Stimulated activated CD4-positive, alpha-beta T cell treated with anti-CD3 and anti-CD28 coated beads, Interleukin-2, amount 100 ng/mL, for 24 hours (primary cell): Measurements from ENCODE around the gene ABCA7.

Experiments used
- DNase-seq, 2 donors: peaks; one replicate each; pipeline ENCODE4 v3.0.0-alpha.2; 2020

The ABCA7 gene

GRCh38 chr19:1089126-1089771, 49.3 kb downstream of the ABCA7 start:
- DNase-seq, result no peak

- no peak for DNase-seq
Measured at GRCh38 chr19:1089891-1090290, 50.0 kb downstream of the ABCA7 start.

DNA sequence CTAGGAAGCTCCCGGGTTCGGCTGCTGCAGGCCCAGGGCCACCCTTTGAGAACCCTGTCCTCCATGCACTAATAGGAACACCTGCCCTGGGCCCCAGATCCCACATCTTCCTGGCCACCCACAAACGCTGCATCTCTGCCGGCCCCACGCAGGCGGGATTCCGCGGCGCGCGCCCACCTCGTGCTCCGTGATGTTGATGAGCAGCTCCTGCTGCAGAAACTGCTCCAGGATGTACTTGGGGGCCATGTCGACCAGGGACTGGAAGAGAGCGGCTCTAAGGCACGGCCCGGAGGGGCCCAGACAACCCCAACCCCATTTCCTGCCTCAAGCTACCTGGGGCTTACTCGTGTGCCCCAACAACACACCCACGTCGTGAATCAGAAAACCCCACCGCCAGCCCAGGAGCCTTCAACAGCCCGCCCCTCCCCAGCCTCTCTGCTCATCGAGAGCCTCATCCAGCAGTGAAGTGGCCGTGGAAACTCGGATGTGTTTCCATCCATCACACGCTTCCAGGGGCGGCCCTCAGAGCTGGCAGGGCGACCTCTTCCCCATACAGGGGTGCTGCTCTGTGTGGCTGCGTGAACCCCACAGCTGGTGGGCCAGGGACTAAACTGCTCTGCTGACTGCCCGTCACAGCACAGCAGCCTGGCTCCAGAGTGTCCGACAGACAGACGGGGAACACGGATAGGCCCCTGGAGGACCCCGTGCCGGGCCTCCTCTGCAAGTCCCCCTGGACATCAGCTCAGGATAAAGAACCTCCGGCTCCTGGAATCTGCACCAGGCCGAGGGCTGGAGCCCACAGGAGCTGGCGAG, 51.0 kb downstream of the ABCA7 start:
- no peak for DNase-seq

- DNase-seq, result no peak
Measured at GRCh38 chr19:1091544-1092175, 51.8 kb downstream of the ABCA7 start.

- no peak for DNase-seq
Measured at GRCh38 chr19:1093330-1093729, 53.4 kb downstream of the ABCA7 start.

DNA sequence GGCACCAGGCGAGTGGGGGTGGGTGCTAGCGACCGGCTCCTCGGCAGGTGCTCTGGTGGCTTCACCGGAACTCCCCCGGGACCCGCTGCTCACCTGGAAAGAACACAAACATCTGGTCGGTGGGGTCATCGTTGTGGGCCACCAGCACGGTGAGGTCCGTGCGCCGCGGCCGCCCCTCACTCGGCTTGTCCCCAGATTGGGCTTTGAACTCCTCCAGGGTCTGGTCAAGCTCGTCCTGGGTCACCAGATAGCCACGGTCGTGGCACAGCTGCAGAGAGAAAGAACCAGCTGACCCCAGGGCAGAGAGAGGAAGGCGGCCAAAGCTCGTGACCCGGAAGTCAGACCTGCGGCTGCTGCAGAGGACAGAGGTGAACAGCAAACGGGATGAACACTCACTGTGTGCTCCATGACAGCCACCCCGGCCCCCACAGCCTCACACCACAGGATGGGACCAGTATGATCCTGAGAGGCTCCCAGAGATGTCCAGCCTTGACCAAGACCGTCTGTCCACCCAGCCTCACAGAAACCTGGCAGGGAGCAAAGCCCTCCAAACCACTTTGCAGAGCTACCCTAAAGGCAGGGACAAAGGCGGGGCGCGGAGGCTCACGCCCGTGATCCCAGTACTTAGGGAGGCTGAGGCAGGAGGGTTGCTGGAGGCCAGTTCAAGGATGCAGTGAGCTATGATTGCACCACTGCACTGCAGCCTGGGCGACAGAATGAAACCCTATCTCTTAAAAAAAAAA, 54.1 kb downstream of the ABCA7 start:
- no peak for DNase-seq

- no peak for DNase-seq
Measured at GRCh38 chr19:1094655-1094977, 54.7 kb downstream of the ABCA7 start.

DNA sequence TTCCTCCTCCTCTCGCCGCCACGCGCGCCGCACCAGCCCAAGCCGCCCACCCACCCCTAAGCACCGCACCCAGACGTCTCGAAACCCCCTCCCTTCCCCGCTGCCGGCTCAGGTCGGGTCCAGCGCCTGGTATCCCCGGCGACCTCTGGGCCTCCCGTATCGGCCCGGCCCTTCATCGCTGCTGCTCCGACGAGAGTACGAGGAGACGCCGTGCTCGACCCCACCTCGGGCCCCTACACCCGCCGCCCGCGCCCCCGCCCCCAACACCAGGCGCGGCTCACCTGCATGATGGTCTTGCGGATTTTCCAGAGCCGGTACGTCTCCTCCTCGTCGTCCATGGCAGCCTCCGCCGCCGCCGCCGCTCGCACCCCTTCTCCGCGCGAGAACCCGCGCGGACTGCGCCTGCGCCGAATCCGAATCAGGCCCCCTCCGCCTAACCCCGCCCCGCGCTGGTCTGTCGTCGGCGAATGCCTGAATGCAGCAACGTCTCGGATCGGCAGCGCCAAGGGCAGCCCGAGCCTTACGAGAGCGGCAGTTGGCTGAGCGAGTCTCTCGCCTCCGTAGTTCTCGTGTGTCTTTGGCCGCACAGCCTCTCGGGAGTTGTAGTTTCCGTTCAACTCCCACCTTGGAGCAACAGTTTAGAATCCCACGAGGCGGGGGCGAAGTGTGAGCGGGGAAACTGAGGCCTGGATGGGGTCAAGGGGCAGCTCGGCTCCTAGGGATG, 55.2 kb downstream of the ABCA7 start, which contains the start of gene POLR2E:
Gene POLR2E, minus strand, starts transcription at position 398 of the 724 bp plus-strand sequence. Its CDS starts 60 bp downstream, at position 338.
- peak; percentile 98 to 99 for DNase-seq

DNA sequence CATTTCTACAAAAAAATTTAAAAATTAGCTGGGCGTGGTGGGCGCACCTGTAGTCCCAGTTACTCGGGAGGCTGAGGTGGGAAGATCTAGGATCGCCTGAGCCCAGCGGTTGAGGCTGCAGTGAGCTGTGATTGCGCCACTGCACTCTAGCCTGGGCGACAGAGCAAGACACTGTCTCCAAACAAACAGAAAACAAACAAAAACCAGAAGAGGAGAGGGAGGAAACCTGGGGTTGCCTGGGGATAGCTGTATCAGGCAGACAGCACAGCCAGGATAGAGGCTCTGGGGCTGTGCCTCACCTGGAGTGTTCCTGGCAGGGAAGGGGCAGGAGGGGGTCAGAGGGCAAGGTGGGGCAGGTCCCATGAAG, 57.9 kb downstream of the ABCA7 start:
- DNase-seq, result no peak

GRCh38 chr19:1098177-1099051, 58.5 kb downstream of the ABCA7 start:
- DNase-seq, result no peak

DNA sequence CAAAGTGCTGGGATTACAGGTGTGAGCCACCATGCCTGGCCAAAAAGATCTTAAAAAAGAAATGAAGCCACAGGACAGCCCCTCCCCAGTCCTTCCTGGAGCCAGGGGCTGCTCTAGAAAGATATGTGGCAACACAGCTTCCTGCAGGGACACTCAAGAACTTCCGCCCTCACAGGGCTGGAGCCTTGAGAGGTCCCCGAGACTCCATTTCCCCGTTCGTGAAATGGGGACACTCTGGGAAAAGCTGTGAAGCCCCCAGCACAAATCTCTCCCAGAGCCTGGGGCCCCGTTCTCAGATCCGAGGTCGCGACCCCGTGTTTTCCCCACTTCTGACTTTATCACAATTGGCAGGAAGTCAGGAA, 61.4 kb downstream of the ABCA7 start:
- DNase-seq, result no peak

- DNase-seq, result peak; percentile 66 to 72
Measured at GRCh38 chr19:1102407-1103131, 62.7 kb downstream of the ABCA7 start.

DNA sequence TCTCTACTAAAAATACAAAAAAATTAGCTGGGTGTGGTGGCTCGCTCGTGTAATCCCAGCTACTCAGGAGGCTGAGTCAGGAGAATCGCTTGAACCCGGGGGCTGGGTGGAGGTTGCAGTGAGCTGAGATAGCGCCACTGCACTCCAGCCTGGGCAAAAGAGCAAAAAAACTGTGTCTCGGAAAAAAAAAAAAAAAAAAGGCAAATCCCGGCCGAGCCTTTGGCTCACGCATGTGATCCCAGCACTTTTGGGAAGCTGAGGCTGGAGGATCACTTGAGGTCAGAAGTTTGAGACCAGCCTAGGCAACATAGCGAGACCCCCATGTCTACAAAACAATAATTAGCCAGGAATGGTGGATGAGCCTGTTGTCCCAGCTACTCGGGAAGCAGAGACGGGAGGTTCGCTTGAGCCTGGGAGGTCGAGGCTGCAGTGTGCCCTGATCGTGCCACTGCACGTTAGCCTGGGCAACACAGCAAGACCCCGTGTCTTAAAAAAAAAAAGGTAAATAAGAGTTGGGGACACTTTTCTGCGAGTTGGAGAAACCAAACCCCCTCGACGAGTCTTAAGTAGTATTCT, 63.3 kb downstream of the ABCA7 start:
- DNase-seq, result no peak

GRCh38 chr19:1103708-1104310, 63.9 kb downstream of the ABCA7 start, which contains the start of gene GPX4:
Gene GPX4, plus strand, starts transcription at chr19:1103994. Its CDS starts 50 bp downstream, at chr19:1104044.
- DNase-seq, result peak; percentile 98 to 99

DNA sequence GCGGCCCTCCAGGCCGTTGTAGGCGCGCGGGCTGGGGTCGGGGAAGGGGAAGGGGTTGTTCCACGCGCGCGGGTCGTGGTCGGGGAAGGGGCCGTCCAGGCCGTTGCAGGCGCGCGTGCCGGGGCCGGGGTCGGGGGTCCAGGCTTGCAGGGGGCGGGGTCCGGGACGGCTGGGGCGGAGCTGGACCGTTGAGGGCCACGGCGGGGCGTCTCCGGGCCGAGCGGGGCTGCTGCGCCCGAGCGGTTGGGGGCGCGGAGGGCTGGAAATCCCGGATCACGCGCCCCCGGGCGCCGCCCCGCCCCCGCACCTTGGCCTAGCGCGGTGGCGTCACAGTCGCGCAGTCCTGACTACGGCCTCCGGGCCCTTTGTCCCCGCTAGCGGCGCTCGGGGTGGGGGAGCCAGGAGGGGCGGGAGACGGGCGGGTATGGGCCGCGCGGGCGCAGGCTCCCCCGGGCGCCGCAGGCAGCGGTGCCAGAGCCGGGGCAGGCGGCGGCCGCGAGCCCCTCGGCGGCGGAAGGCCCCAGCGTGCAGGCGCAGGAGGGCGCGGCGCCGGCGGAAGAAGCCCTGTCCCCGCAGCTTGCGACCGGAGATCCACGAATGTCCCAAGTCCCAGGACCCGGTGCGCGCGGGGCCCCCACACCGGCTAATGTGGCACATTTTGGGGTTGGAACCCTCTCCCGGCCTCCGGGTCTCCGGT, 64.6 kb downstream of the ABCA7 start:
- DNase-seq, result peak; percentile 78 to 80

DNA sequence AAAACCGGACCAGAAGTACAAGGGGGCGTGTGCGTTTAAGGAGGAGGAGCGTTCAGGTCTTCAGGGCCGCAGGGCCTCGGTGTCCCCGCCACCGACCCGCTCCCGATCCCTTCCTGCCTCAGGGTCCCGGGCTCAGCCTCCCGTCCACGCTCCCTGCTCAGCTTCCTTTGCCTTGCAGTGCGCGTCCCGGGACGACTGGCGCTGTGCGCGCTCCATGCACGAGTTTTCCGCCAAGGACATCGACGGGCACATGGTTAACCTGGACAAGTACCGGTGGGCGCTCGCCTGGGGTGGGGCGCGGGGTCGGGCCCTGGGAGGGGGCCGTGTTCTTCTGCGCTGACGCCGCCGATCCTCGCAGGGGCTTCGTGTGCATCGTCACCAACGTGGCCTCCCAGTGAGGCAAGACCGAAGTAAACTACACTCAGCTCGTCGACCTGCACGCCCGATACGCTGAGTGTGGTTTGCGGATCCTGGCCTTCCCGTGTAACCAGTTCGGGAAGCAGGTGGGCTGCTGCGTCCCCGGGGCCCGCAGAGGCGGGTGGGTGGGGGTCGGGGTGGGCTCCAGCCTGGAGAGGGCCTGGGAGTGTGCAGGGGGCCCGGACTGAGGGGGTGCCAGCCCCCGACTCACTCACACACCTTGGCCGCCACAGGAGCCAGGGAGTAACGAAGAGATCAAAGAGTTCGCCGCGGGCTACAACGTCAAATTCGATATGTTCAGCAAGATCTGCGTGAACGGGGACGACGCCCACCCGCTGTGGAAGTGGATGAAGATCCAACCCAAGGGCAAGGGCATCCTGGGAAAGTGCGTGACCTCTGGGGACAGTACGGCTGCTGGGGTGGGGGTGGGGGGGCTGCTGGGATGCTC, 65.3 kb downstream of the ABCA7 start:
- no peak for DNase-seq

DNA sequence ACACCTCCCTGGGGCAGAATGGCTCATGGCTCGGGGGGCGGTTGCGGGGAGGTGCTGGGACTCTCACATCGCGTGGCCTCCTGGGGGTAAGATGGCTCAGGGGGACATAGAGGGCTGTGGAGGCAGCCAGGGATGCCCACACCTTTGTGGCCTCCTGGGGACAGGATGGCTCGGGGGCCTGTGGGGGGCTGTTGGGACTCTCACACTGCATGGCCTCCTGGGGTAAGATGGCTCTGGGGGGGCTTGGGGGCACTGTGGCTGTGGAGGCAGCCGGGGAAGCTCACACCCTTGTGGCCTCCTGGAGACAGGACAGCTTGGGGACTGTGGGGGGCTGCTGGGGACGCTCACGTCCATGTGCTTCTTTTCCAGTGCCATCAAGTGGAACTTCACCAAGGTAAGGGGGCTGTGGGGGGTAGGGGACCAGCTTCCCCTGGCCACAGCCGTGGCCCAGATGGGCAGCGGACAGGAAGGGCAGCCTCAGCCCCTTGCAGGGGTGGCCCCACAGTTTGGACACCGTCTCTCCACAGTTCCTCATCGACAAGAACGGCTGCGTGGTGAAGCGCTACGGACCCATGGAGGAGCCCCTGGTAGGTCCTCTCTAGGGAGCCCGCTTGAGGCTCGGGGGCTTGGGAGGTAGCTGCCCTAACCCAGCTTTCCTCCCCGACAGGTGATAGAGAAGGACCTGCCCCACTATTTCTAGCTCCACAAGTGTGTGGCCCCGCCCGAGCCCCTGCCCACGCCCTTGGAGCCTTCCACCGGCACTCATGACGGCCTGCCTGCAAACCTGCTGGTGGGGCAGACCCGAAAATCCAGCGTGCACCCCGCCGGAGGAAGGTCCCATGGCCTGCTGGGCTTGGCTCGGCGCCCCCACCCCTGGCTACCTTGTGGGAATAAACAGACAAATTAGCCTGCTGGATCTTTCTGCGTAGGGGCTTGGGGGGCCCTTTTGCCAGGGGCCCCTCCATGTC, 66.2 kb downstream of the ABCA7 start:
- no peak for DNase-seq
